A172 (cell line): ENCODE measurements around the gene OR1J4. TPM values are rescaled to one million over a fixed set of nuclear protein-coding genes. Genes with fewer than 3 reads are reported as not detected.
"Not testable (repeated sequence)": the region's sequence is repeated elsewhere in the genome, so short reads cannot be mapped to it uniquely, and the experiment has no call there.

Experiments used
- DNase-seq: peaks from one replicate; pipeline ENCODE4 v3.0.0-alpha.2; 2015; ENCODE audit warnings: low spot score
- total RNA-seq: library from RNA; depleted of rRNA; stranded (reverse); fragments of >200 nt; shearing (Covaris generic); gene quantifications from 2 replicates; pipeline ENCODE4 v1.2.3, GENCODE V29; 2014; rRNA removed

Gene OR1J4
- not detected in 2 replicates for total RNA-seq

- no peak for DNase-seq
Observed at GRCh38 chr9:122518841-122519240, at the start of gene OR1J4. Gene OR1J4, plus strand, starts transcription at chr9:122519141. Its CDS starts 0 bp downstream, at chr9:122519141.

GRCh38 chr9:122474561-122474960, 44.4 kb upstream of the OR1J4 start:
- DNase-seq = no peak

- no peak for DNase-seq
Observed at GRCh38 chr9:122475717-122476116, 43.2 kb upstream of the OR1J4 start.

- DNase-seq = no peak
Observed at GRCh38 chr9:122477346-122477745, 41.6 kb upstream of the OR1J4 start.

GRCh38 chr9:122477826-122478225, 41.1 kb upstream of the OR1J4 start, which contains the start of gene OR1J1:
Gene OR1J1, minus strand, starts transcription at chr9:122477926. Its CDS starts 0 bp downstream, at chr9:122477926.
- no peak for DNase-seq

- DNase-seq = no peak
Observed at GRCh38 chr9:122479062-122479461, 39.9 kb upstream of the OR1J4 start.

GRCh38 chr9:122498883-122499288, 20.1 kb upstream of the OR1J4 start:
- DNase-seq = peak; percentile 55

GRCh38 chr9:122506964-122507363, 12.0 kb upstream of the OR1J4 start:
- no peak for DNase-seq

- DNase-seq = no peak
Observed at GRCh38 chr9:122510502-122510901, 8.4 kb upstream of the OR1J4 start, which contains the start of gene OR1J2. Gene OR1J2, plus strand, starts transcription at chr9:122510802. Its CDS starts 0 bp downstream, at chr9:122510802.

- DNase-seq = no peak
Observed at GRCh38 chr9:122518226-122518625, 715 bp upstream of the OR1J4 start.

GRCh38 chr9:122519376-122519775, 435 bp downstream of the OR1J4 start:
- DNase-seq = no peak

- DNase-seq = no peak
Observed at GRCh38 chr9:122526602-122527001, 7.7 kb downstream of the OR1J4 start.

- DNase-seq = no peak
Observed at GRCh38 chr9:122527193-122527592, 8.3 kb downstream of the OR1J4 start, which contains the start of gene OR1N1. Gene OR1N1, minus strand, starts transcription at chr9:122527293. Its CDS starts 0 bp downstream, at chr9:122527293.

GRCh38 chr9:122531157-122531556, 12.2 kb downstream of the OR1J4 start:
- not testable (repeated sequence) for DNase-seq

- DNase-seq = no peak
Observed at GRCh38 chr9:122536134-122536533, 17.2 kb downstream of the OR1J4 start.

- not testable (repeated sequence) for DNase-seq
Observed at GRCh38 chr9:122537066-122537465, 18.1 kb downstream of the OR1J4 start.

- no peak for DNase-seq
Observed at GRCh38 chr9:122538757-122539156, 19.8 kb downstream of the OR1J4 start.

GRCh38 chr9:122546196-122546595, 27.3 kb downstream of the OR1J4 start:
- peak; percentile 29 for DNase-seq

GRCh38 chr9:122551371-122551770, 32.4 kb downstream of the OR1J4 start:
- no peak for DNase-seq

- DNase-seq = no peak
Observed at GRCh38 chr9:122552812-122553211, 33.9 kb downstream of the OR1J4 start, which contains the start of gene OR1N2. Gene OR1N2, plus strand, starts transcription at chr9:122553112. Its CDS starts 100 bp downstream, at chr9:122553212.

- DNase-seq = no peak
Observed at GRCh38 chr9:122561446-122561845, 42.5 kb downstream of the OR1J4 start.

- no peak for DNase-seq
Observed at GRCh38 chr9:122562134-122562760, 43.3 kb downstream of the OR1J4 start.

- no peak for DNase-seq
Observed at GRCh38 chr9:122567901-122568300, 49.0 kb downstream of the OR1J4 start.
